Endothelial cell of umbilical vein (primary cell): ENCODE measurements around the gene MRPL42. TPM values are rescaled to one million over a fixed set of nuclear protein-coding genes. Genes with fewer than 3 reads are reported as not detected.
A peak's percentile ranks its signal among the peaks of the same experiment; 100 is the strongest.
"Not testable (repeated sequence)": the region's sequence is repeated elsewhere in the genome, so short reads cannot be mapped to it uniquely, and the experiment has no call there.

Experiments
- BruUV-seq: library from RNA; stranded (reverse); fragments of 400-500 nt; replicated peaks from 2 replicates; lab custom pipeline; 2021; lab: Mats Ljungman, UMichigan
- CTCF ChIA-PET: fragments of 300-600, 350-600 bp; sonication (Branson Sonifier 250); formaldehyde crosslinking; loops from one replicate; lab custom pipeline; 2021; ENCODE audit warnings: antibody characterized with exemption, inconsistent platforms; lab: Charles Lee
- POLR2A ChIA-PET: fragments of 300-600, 350-600 bp; sonication (Branson Sonifier 250); formaldehyde crosslinking; loops from one replicate; lab custom pipeline; 2021; ENCODE audit warnings: antibody characterized with exemption, inconsistent platforms; lab: Charles Lee
- DNase-seq: peaks from one replicate; pipeline ENCODE4 v3.0.0-alpha.2; 2011; ENCODE audit warnings: low read depth, low spot score
- FAIRE-seq: peaks from 2 replicates; lab custom pipeline; 2011; peaks lifted over from hg19 to GRCh38; lab: Jason Lieb, UNC
- H2AFZ ChIP-seq: 2 replicates; pipeline ENCODE4 v1.6.0; 2012; ENCODE audit warnings: low read depth, low read length, control low read depth, inconsistent platforms
- H3K27ac ChIP-seq: 2 replicates; pipeline ENCODE4 v1.5.1; 2011; ENCODE audit warnings: low read depth, mild to moderate bottlenecking, control low read depth, low read length, moderate library complexity; ENCODE audit not compliant: insufficient read depth
- H3K27me3 ChIP-seq, 2 experiments: 2 replicates each; pipeline versions ENCODE4 v1.6.0 to v1.6.1; 2011; ENCODE audit warnings: low read length in 2 of 2, mixed read lengths in 1 of 2; ENCODE audit not compliant: control insufficient read depth in 2 of 2, insufficient read depth in 2 of 2
- H3K36me3 ChIP-seq, 2 experiments: 2 replicates in 1 of 2; 3 replicates in 1 of 2; pipeline ENCODE4 v1.5.1; 2011; ENCODE audit warnings: low read length in 2 of 2, mild to moderate bottlenecking in 1 of 2, moderate library complexity in 1 of 2; ENCODE audit not compliant: control insufficient read depth in 2 of 2, insufficient read depth in 2 of 2; ENCODE audit errors: extremely low read depth in 1 of 2
- H3K4me1 ChIP-seq: 3 replicates; pipeline ENCODE4 v1.5.1; 2011; ENCODE audit warnings: mild to moderate bottlenecking, low read length; ENCODE audit not compliant: control insufficient read depth, insufficient read depth; ENCODE audit errors: extremely low read depth
- H3K4me2 ChIP-seq: 2 replicates; pipeline ENCODE4 v1.6.1; 2011; ENCODE audit warnings: low read length, control low read depth, mixed read lengths; ENCODE audit not compliant: insufficient read depth
- H3K4me3 ChIP-seq, 3 experiments: fragments of 200-600 bp in 1 of 3; sonication (generic), shearing (Covaris generic) in 1 of 3; replicated peaks in 1 of 3; 2 replicates each; pipeline ENCODE4 v1.5.1; 2011 to 2016; ENCODE audit warnings: control low read depth in 3 of 3, low read length in 3 of 3, mild to moderate bottlenecking in 2 of 3, inconsistent platforms in 1 of 3, low read depth in 1 of 3, moderate library complexity in 1 of 3; ENCODE audit not compliant: insufficient read depth in 1 of 3
- H3K79me2 ChIP-seq: 2 replicates; pipeline ENCODE4 v1.6.0; 2012; ENCODE audit warnings: low read length, inconsistent platforms; ENCODE audit not compliant: control insufficient read depth, insufficient read depth
- H3K9ac ChIP-seq: replicated peaks from 2 replicates; pipeline ENCODE3; 2011; ENCODE audit warnings: low read length, control low read depth; ENCODE audit not compliant: insufficient read depth; ENCODE audit errors: extremely low read depth
- H3K9me1 ChIP-seq: replicated peaks from 3 replicates; pipeline ENCODE4 v1.6.0; 2011; ENCODE audit warnings: mild to moderate bottlenecking, low read length; ENCODE audit not compliant: control insufficient read depth, insufficient read depth; ENCODE audit errors: extremely low read depth
- H3K9me3 ChIP-seq: replicated peaks from 2 replicates; pipeline ENCODE4 v1.5.1; 2012; ENCODE audit warnings: low read length, inconsistent platforms; ENCODE audit not compliant: control insufficient read depth, insufficient read depth
- H4K20me1 ChIP-seq: replicated peaks from 2 replicates; pipeline ENCODE3; 2011; ENCODE audit warnings: mild to moderate bottlenecking, low read length; ENCODE audit not compliant: control insufficient read depth, insufficient read depth; ENCODE audit errors: extremely low read depth
- MYC ChIP-seq: IDR thresholded peaks from one replicate; pipeline ENCODE4 v1.6.1; 2011; ENCODE audit warnings: mild to moderate bottlenecking, low read depth, low read length
- POLR2AphosphoS5 ChIP-seq: IDR thresholded peaks from 2 replicates; pipeline ENCODE4 v1.6.1; 2012; ENCODE audit warnings: low read depth, mild to moderate bottlenecking, control low read depth, low read length, moderate library complexity; ENCODE audit not compliant: insufficient read depth
- dilution Hi-C: fragments of 300-500 bp; cut with MboI; formaldehyde crosslinking; loops from one replicate; pipeline ENCODE4 v1.15.0; 2019; ENCODE audit warnings: low sequenced_read_pairs; ENCODE audit not compliant: extremely low pct_ligation_motif_present
- intact Hi-C: fragments of 100-400 bp; cut with micrococcal nuclease; formaldehyde crosslinking; loops from one replicate; pipeline ENCODE4 v1.10.0; 2022
- polyA plus RNA-seq, 4 experiments: library from polyadenylated mRNA; depleted of rRNA in 3 of 4; stranded (reverse) in 3 of 4; unstranded in 1 of 4; fragments of >200 nt; gene quantifications; 2 replicates each; pipeline versions ENCODE4 v1.2.1 to v1.2.3, GENCODE V29; 2011 to 2012; ENCODE audit warnings: missing spikeins in 1 of 4
- total RNA-seq: library from RNA; stranded (reverse); gene quantifications from 2 replicates; pipeline ENCODE4 v1.2.3, GENCODE V29; 2021

Gene MRPL42
- total and polyA plus RNA-seq, 2 donors (not counting 3 experiments of a cell fraction or from before 2014, with no cell fraction given) = 38.5 to 61.2 TPM

GRCh38 chr12:93497456-93497855 lies 30.1 kb downstream of the MRPL42 start:
- H3K36me3 ChIP-seq = peaks cover 0 to 13% of the 10 kb centered on the region in 2 experiments
- no peaks in the 10 kb centered on the region for H3K27me3 ChIP-seq
- ChIA-PET POLR2A (no interaction called here), CTCF (interaction anchor here (0.6 to 1.0 kb wide), 2 partner anchors 270 to 578 kb away, joined by 3 to 5 read pairs; no protein-coding TSS in a partner anchor)
- no peak overlapping the region for H3K4me3 ChIP-seq
- H3K9me3 ChIP-seq = no peaks in the 10 kb centered on the region
- no peak overlapping the region for H3K4me2 ChIP-seq
- H3K27ac ChIP-seq = no peak overlapping the region
- peaks cover 2% of the 10 kb centered on the region for H3K79me2 ChIP-seq
- TF ChIP-seq MYC (no peak), POLR2AphosphoS5 (peak; percentile 20)
- H2AFZ ChIP-seq = no peak overlapping the region
- BruUV-seq = no TSS peak
- DNase-seq (no peak), FAIRE-seq (peak; percentile 70)
- H3K9ac ChIP-seq = no peak overlapping the region
- intact Hi-C loops (no loop called here), dilution Hi-C loops (no loop called here)
- H3K9me1 ChIP-seq = no peaks in the 10 kb centered on the region
- no peaks in the 10 kb centered on the region for H4K20me1 ChIP-seq
- peaks cover 2% of the 10 kb centered on the region for H3K4me1 ChIP-seq

- H2AFZ ChIP-seq, H3K4me1 ChIP-seq, H4K20me1 ChIP-seq, dilution Hi-C loops, H3K9me1 ChIP-seq, H3K4me3 ChIP-seq, H3K9ac ChIP-seq, H3K27ac ChIP-seq, DNase-seq, H3K79me2 ChIP-seq, H3K27me3 ChIP-seq, CTCF ChIA-PET, intact Hi-C loops, H3K9me3 ChIP-seq, H3K4me2 ChIP-seq, BruUV-seq, POLR2A ChIA-PET: not testable (repeated sequence)
- peaks cover 0 to 13% of the 10 kb centered on the region in 2 experiments for H3K36me3 ChIP-seq
- FAIRE-seq = peak; percentile 62
These were observed 31.5 kb downstream of the MRPL42 start for GRCh38 chr12:93498813-93499212.
